ENCODE results near the gene LTBR.

DNA sequence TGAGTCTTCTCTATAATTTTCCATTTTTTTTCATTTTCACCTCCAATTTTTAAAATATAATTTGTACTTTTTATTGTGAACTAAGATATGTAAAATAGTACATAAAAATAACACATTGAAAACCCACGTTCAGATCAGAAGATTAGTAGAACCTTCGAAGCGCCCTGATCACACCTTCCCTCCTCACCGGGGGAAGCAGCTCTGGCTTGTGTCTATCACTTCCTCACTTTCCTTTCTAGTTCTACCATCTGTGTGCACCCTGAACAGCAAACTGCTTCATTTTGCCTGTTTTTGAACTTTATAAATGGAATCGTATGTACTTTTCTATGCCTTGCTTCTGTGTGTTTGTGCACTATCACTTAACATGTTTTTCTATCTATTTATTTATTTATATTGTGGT, 49.0 kb downstream of the LTBR start:
- TF ChIP-seq JUN (IDR thresholded peaks at IDR 0.05; ENCODE audit: borderline replicate concordance, insufficient read depth, insufficient read length, low read depth) (no peak), EZH2 (IDR thresholded peaks at IDR 0.05; ENCODE audit: borderline replicate concordance, low read depth, low read length, severe bottlenecking) (no peak), MYC (IDR thresholded peaks at IDR 0.05; ENCODE audit: low read depth, low read length) (no peak), POLR2A (IDR thresholded peaks at IDR 0.05; ENCODE audit: low read depth, low read length) (no peak), POLR2AphosphoS5 (IDR thresholded peaks at IDR 0.05; ENCODE audit: insufficient read depth, low read depth, low read length) (no peak), FOS (IDR thresholded peaks at IDR 0.05; ENCODE audit: borderline replicate concordance, insufficient read depth, low read length) (no peak)
- TF ChIP-seq, protein P1, sequence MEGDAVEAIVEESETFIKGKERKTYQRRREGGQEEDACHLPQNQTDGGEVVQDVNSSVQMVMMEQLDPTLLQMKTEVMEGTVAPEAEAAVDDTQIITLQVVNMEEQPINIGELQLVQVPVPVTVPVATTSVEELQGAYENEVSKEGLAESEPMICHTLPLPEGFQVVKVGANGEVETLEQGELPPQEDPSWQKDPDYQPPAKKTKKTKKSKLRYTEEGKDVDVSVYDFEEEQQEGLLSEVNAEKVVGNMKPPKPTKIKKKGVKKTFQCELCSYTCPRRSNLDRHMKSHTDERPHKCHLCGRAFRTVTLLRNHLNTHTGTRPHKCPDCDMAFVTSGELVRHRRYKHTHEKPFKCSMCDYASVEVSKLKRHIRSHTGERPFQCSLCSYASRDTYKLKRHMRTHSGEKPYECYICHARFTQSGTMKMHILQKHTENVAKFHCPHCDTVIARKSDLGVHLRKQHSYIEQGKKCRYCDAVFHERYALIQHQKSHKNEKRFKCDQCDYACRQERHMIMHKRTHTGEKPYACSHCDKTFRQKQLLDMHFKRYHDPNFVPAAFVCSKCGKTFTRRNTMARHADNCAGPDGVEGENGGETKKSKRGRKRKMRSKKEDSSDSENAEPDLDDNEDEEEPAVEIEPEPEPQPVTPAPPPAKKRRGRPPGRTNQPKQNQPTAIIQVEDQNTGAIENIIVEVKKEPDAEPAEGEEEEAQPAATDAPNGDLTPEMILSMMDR (IDR thresholded peaks at IDR 0.05; ENCODE audit: extremely low read depth in 1 of 2, insufficient read depth in 1 of 2, low read depth in 1 of 2, low read length in 2 of 2) = no peak
- TF ChIP-seq, protein P2, sequence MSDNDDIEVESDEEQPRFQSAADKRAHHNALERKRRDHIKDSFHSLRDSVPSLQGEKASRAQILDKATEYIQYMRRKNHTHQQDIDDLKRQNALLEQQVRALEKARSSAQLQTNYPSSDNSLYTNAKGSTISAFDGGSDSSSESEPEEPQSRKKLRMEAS (IDR thresholded peaks at IDR 0.05; ENCODE audit: insufficient read depth, insufficient read length) = no peak

All from endothelial cell of umbilical vein (primary cell).